Sciatic nerve (tissue), 2 donors: Measurements from ENCODE around the gene CHST12. TPM values are rescaled to one million over a fixed set of nuclear protein-coding genes. Genes with fewer than 3 reads are reported as not detected.
A peak's percentile ranks its signal among the peaks of the same experiment; 100 is the strongest.
"Not testable (repeated sequence)": the region's sequence is repeated elsewhere in the genome, so short reads cannot be mapped to it uniquely, and the experiment has no call there.

ENCODE experiments used
- ATAC-seq: fragments of 200-7000 bp; cut with Tn5 transposase; one replicate; pipeline ENCODE4 v1.9.1; 2020; ENCODE audit warnings: mild to moderate bottlenecking, moderate library complexity
- DNase-seq: peaks from one replicate; pipeline ENCODE4 v3.0.0-alpha.2; 2020; ENCODE audit warnings: low spot score
- intact Hi-C: fragments of 100-400 bp; cut with DNase I; formaldehyde crosslinking; loops from one replicate; pipeline ENCODE4 v1.14.2; 2022
- total RNA-seq: library from RNA; stranded (reverse); fragmentation: NEBNext Ultra II Directional; extraction: Animal tissue kit (Norgen Biotek cat#: 25700); gene quantifications from one replicate; pipeline ENCODE4 v1.2.1, GENCODE V29; 2021
- donor health status: DM: no; HTN: no; CAD: no.
- donor health status: DM: no; HTN: no; CAD: no.

Gene CHST12
- total RNA-seq, 1 donor from 2014 or later: 30.7 TPM

DNA sequence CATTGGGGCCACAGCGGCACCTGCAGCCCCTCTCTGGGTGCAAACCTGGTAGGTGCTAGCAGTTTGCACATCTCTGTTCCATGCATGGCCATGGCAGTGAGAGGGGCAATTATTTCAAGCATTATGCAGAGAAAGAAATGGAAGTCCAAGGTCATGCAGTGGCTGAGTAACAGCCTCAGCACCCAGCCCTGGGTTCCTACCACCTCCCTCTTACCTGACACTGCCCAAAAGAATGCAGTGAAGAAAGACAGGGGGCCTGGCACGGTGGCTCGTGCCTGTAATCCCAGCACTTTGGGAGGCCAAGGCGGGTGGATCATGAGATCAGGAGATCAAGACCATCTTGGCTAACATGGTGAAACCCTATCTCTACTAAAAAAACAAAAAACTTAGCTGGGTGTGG, 4.9 kb upstream of the CHST12 start:
- DNase-seq (no peak), ATAC-seq (no peak)
- intact Hi-C loops: no loop called here

DNA sequence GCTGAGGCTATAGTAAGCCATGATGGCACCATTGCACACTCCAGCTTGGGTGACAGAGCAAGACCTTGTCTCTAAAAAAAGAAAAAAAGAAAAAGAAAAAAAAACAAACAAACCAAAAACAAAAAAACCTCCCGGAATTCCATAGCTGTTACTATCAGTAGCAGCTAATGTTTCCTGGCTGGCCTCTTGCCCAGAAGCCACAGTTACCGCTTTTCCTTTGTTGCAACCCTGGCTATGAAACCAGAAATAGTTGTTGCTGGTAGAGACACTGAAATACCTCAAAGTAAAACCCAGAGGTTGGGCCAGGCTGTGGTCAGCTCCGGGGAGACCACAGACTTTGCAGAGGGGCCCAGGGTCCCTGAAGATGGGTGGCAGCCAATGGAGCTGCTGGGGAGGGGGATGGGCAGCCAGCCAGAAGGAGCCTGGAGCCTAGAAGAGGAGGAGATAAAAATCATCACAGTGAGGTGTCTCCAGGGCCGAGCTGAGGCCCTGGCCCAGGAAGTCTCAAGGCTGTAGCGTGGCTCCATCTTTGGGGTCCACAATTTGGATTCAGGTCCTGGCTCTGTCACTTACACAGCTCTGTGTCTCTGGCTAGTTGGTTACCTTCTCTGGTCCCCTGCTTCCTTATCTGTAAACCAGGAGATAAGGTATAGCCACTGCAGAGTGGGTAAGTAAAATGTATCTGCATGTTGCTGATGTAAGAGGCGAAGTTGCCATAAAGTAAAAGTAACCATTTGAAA, 3.4 kb upstream of the CHST12 start:
- ATAC-seq (peak; percentile 29), DNase-seq (peak; percentile 88)
- intact Hi-C loops: no loop called here

DNA sequence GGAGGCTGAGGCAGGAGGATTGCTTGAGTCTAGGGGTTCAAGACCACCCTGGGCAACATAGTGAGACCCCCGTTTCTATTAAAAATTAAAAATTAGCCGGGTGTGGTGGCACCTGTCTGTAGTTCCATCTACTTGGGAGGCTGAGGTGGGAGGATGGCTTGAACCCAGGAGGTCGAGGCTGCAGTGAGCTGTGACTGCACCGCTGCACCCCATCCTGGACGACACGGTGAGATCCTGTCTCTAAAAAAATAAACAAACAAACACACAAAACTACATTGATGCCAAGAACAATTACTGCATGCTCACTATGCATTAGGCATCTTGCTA, 761 bp upstream of the CHST12 start:
- ATAC-seq: no peak
- no peak for DNase-seq
- intact Hi-C loops: no loop called here

DNA sequence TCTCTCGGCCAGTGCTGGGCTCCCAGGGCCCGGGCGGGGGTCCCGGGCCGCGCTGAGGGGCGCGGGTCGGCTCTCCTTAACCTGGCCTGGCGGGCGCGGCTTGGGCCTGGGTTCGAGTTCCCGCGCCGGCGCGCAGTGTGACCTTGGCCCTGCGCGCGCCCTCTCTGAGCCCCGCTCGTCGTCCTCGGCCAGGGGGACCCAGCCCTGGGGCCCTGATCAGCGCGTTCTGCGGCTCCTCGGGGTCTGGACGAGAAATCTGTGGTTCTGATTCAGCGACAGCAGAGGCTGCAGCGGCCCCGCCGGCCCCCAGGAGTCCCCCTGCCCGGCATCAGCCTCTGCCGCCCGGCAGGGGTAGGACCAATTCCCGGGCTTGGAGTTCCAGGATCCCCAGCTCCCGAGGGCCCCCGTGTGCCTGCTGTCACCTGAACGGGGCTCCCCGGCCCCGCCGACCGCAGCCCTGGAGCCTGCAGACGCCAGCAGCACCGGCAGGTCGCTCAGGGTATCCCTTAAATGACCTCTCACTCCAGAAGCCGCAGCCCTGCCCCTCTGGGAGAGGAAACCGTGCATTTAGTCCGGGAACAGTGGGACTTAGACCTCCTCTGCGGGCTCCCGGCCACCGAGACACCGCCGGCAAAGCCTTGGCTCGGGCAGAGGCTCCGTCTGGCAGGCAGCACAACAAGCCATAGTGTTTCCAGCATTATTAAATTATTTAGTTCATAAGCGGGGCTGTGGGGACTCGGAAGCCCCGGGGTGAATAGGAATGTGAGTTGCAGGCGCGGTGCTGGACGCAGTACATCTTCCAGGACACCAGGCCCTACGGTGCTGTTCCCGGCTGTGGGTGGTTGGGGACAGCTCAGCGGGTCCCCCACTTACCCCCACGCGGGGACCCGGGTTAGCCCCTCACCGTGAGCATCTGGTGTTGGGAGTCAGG, 572 bp downstream of the CHST12 start:
- DNase-seq: no peak
- intact Hi-C loops: no loop called here
- peak; percentile 6 for ATAC-seq

DNA sequence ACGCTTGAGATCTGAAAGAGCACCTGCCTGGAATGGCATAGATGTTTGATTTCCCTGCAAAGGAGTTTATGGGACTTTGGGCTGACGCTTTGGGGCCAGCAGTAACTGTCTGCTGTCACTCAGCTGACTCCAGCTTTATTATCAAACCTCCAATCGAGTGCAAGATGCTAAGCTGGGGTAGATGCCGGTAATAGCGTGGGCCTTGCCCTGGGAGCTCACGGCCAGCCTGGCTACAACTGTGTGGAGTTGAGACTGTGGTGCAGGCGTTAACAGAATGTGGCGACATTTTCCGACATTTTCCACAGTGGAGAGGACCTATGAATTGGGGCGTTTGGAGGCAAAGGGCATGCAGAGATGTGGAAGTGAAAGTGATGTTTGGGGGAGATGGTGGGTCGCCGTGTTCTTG, 1.3 kb downstream of the CHST12 start:
- no peak for ATAC-seq
- no peak for DNase-seq
- intact Hi-C loops: no loop called here

DNA sequence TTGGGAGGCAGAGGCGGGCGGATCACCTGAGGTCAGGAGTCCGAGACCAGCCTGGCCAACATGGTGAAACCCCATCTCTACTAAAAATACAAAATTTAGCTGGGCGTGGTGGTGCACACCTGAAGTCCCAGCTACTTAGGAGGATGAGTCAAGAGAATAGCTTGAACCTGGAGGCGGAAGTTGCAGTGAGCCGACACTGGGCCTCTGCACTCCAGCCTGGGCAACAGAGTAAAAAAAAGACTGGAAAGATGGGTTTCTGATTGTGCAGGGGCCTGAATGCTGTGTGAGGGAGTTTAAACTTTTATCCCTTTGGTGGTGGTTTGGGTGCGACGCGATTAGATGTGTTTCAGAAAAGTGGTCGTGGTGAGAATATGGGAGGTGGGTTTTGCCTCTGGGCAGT, 1.8 kb downstream of the CHST12 start:
- ATAC-seq (no peak), DNase-seq (no peak)
- intact Hi-C loops: no loop called here

DNA sequence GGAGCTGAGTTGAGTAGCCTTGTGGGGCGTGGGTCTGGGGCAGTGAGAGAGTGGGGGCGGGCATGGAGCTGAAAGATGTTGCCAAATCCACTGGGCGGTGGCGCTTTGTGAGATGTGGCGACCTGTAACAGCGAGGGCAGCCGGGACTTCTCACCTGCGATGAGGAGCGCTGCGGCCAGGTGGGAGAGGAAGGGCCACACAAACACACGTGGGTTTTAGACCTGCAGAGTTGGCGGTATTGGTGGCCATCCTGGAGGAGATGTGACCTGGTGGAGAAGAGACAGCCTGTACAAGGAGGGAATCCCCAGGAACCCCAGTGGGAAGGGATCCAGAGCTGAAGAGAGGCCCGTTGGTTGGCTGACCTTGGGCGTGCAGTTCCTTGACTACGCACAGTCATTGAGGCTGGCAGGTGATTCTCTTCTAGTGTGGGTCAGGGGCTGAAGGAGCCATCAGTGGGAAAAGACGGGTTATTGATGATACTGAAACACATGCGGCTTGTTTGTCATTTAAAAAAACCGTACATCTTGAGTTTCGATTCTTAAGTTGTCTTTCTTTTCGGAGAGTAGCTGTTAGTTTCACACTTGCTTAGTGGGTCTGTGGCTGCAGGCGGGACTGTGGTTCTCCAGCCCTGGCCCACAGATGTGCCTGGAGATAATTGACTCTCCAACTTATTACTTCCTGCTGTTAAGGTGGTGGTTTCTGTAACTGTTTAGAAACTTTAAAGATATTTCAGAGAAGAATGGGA, 2.4 kb downstream of the CHST12 start:
- intact Hi-C loops: no loop called here
- DNase-seq: no peak

DNA sequence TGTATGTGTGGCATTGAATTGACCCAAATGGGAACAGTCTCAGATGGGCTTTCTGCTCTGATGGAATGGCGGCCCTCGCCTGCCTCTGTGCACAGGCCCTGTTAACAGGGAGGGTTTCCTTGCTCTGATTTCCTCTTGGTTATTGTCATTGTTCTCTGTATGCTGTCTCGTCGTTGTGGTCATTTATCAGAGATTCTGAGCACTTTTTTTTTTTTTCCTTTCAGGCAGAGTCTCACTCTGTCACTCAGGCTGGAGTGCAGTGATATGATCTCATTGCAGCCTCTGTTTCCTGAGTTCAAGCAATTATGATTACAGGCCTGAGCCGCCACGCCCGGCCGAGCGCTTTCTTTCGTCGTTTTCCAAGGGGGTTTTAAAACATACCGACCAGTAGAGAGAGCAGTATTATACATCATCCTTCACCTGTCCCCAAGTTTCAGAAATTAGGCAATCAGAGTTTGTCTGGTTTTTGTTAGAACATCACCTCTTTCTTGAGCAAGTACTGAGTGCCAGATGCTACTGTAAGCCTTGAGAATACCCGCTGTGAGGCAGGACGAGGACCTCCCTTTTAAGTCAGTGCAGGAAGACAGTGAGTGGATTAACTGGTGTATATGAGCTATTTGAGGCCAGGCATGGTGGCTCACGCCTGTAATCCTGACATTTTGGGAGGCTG, 6.5 kb downstream of the CHST12 start:
- no peak for DNase-seq
- intact Hi-C loops: no loop called here
- ATAC-seq: no peak

More for the DNA sequence above, 2.4 kb downstream of the CHST12 start:
- no peak for ATAC-seq

DNA sequence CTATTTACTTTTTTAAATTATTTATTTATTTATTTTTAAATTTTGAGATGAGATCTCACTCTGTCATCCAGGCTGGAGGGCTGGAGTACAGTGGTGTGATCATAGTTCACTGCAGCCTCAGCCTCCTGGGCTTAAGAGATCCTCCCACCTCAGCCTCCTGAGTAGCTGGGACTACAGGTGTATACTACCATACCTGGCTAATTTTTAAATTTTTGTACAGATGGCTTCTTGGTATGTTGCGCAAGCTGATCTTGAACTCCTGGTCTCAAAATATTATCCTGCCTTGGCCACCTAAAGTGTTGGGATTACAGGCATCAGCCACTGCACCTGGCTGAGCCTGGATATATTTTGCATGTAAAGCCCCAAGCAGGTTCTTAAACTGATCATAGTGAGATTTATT, 7.6 kb downstream of the CHST12 start:
- intact Hi-C loops: no loop called here

DNA sequence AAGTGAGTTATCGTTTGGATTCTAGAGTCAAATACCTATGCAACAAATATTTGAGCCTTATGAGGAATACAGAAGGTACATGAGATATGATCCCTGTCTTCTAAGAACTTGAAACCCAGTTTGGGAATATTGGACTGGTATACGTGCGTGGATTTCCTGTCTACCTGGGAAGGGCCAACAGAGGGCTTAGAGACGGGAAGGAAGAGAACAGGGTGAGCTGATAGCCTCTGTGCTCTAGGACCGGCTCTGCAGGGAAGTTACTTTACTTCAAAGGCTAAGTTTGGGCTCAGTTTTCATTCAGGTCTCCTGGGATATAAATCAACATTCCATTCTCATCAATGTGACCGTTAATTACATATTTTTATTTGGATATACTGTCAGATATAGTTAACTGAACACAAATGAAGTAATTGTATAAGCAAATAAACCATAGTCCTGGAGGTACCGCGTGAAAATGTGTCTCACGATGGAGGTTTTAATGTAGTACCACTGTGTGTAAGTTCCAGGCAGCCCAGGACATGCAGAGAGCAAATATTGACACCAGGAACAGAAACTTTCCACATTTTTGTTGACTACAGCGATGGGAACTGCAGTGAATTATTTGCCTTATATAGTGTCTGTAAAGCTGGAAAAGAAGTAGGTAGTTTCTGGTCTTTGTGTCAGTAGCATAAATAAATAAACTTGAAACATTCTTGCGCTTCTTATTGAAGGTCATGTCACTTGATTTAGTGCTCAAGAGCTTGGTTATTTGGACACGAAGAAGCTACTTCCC, 8.6 kb downstream of the CHST12 start:
- intact Hi-C loops: no loop called here
- ATAC-seq (no peak), DNase-seq (no peak)

More for the DNA sequence above, 7.6 kb downstream of the CHST12 start:
- no peak for DNase-seq
- no peak for ATAC-seq

DNA sequence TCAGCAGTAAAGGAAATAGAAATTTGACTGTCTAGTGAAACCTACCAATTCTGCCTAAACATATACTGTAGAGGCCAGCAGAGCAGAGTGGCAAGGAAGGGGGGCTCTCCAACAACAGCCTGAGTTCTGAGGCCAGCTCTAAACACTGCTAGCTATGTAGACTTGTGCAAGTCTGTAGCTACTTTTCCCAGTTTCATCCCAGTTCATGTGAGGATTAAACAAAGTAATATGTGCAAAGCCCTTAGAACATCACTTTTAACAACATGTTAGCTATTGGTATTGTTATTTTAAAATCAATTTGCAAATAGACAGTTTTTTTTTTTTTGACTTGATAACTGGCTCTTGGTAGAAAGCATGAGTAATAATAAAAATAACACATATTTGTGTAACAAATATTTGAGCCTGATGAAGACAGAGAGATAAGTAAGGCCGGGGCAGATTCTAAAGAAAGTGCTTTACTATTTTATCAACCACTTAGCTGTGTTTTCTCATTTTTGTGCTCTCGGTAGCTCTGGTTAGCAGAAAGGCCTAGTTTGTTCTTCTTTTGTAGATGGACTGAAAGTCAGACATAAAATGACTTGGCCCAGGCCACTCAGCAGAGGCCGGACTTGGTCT, 9.3 kb downstream of the CHST12 start:
- ATAC-seq: no peak
- intact Hi-C loops: no loop called here

DNA sequence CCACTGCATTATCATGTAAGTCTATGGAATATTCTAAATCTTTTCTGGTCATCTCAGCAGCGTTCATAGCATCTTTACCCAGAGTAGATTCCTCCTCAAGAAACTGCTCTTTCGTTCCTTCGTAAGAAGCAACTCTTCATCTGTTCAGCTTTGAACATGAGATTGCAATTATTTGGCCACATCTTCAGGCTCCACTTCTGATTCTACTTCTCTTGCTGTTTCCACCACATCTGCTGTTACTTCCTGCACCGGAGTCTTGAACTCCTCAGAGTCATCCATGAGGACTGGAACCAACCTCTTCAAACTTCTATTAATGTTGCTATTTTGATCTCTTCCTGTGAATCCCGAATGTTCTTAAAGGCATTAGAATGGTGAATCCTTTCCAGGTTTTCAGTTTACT, 12.7 kb downstream of the CHST12 start:
- intact Hi-C loops: no loop called here
- DNase-seq (no peak), ATAC-seq (no peak)

More for the DNA sequence above, 9.3 kb downstream of the CHST12 start:
- no peak for DNase-seq

DNA sequence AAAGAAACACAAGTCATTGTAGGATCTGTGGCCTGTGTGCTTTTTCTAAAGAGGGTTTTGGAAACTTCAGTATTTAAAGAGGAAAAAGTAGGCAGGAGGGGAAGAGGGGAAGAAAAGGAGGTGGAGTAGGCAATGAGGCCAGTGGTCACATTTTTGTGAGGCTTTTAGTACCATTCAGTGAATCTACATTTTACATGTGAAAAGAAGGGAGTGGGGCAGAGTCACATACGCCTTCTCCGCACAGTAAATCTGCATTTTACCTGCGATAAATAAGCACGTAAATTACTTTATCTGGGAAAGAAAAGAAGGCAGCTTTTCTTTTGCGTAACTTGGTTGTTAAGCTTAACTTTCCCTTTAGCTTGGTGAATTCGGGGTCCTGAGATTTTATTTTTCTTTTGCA, 13.2 kb downstream of the CHST12 start:
- ATAC-seq (no peak), DNase-seq (no peak)
- intact Hi-C loops: no loop called here

DNA sequence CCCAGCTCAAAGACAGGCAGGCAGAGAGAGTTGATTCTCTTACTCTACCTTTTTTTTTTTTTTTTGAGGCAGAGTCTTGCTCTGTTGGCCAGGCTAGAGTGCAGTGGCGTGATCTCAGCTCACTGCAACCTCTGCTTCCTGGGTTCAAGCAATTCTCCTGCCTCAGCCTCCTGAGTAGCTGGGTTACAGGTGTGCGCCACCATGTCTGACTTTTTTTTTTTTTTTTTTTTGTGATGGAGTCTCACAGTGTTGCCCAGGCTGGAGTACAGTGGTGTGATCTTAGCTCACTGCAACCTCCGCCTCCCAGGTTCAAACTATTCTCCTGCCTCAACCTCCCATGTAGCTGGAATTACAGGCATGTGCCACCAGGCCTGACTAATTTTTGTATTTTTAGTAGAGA, 13.8 kb downstream of the CHST12 start:
- intact Hi-C loops, DNase-seq, ATAC-seq: not testable (repeated sequence)

DNA sequence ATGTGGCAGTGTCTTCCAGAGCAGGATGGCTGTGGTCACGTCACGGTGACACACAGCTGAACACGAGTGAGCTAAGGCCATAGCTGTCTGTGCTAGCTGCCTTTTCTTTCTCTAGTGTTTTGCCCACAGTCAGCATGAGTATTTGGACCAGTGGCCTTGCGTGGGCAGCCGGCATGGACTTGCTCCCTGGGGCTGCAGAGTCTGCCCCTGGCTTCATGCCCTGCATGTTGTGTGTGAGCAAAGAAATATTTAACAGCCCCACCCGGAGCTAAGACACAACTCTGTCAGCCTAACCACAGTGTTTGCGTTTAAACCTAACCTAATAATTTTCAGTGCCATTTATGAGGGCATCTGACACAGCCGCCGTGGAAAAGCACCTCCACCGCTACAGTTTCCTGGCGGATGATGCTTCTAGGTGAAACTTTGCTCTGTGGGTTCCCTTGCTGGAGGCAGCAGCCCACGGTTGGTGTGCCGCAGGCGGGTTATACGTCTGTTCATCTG, 14.6 kb downstream of the CHST12 start:
- intact Hi-C loops: no loop called here
- ATAC-seq: peak; percentile 55
- no peak for DNase-seq

DNA sequence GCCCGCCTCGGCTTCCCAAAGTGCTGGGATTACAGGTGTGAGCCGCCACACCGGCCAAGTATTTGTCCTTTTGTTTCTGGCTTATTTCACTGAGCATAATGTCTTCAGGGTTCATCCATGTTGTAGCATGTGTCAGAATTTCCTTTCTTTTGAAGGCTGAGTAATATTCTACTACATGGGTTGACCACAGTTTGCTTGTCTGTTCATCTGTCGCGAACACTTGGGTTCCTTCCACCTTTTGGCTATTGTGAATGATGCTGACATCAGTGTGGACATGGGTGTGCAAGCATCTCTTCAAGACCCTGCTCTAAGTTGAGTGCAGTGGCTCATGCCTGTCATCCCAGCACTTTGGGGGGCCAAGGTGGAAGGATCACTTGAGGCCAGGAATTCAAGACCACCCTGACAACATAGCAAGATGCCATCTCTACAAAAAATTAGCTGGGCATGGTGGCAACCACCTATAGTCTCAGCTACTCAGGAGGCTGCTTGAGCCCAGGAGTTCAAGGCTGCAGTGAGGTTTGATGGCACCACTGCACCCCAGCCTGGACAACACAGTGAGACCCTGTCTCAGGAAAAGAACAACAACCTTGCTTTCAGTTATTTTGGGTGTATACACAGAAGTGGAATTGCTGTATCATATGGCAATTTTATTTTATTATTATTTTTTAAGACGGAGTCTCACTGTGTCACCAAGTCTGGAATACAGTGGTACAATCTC, 17.0 kb downstream of the CHST12 start:
- ATAC-seq: no peak
- no peak for DNase-seq
- intact Hi-C loops: no loop called here

DNA sequence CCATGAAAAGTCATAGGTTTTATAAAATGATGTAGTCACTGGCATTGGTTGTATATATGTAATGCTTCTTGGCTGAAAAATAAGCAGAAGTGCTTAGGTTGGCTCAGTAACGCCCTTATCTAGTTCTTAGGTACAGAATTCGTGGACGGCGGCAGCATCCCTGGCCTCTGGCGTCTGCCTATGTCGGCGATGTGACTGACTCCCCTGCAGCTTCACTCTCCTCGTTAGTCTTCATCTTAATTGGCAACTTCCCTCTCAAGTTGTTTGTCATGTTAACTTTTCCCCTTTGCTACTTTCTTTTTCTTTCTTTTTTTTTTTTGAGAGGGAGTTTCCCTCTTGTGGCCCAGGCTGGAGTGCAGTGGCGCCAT, 18.5 kb downstream of the CHST12 start:
- intact Hi-C loops: no loop called here
- ATAC-seq: no peak
- DNase-seq: no peak
